ENCODE results near the gene SKI. TPM values are rescaled to one million over a fixed set of nuclear protein-coding genes. Genes with fewer than 3 reads are reported as not detected.
A peak's percentile ranks its signal among the peaks of the same experiment; 100 is the strongest.

SKI gene
- total and polyA plus RNA-seq, 9 of the 15 experiments (the other 6 are each of a cell fraction or from before 2014, with no cell fraction given), result 0.10 to 60.5 (median 4.6) TPM

DNA sequence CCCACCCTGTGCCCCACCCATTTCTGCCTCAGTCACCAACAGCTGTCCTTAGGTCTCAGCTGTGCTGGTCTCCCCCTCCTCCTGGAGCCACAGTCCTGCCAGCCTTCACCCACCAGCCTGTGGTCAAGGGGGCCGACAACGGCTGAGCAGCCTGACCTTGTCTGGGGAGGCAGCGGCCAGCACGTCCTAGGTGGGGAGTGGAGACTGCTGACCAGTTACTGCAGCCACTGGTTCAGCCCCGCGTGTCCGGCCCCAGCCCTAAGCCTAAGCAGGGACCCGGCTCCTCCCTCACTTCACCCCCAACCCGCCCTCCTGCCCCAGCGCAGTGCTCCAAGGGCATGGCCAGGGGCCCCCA is 84.0 kb downstream of the SKI start:
- in situ Hi-C loops (cut with MboI) (no loop called here), intact Hi-C loops (cut with micrococcal nuclease) (loop anchor here (10.0 kb wide), 1 partner anchor 63 kb away; no protein-coding TSS in a partner anchor)
- Histone ChIP-seq H3K9me1 (ENCODE audit: control insufficient read depth, insufficient read depth, low read length) (no peaks in the 10 kb centered on the region), H3K4me2 (ENCODE audit: insufficient read depth, low read length) (no peak overlapping the region), H3K9ac (ENCODE audit: insufficient read depth in 1 of 2, low read depth in 2 of 2, low read length in 2 of 2) (peak overlapping the region in 1 of 2 experiments; percentile 76; a peak in 2 of 4 replicates), H3K4me1 (replicated peaks in 1 of 2; ENCODE audit: control insufficient read depth in 2 of 2, insufficient read depth in 2 of 2, low read length in 2 of 2) (peaks cover 10 to 71% of the 10 kb centered on the region in 2 experiments; a peak in 4 of 5 replicates), H3K27ac (ENCODE audit: extremely low read depth, low read depth, low read length) (no peak overlapping the region), H3K27me3 (ENCODE audit: control insufficient read depth in 2 of 2, insufficient read depth in 2 of 2, low read length in 2 of 2) (no peaks in the 10 kb centered on the region), H3K4me3 (no peak overlapping the region), H3K9me3 (replicated peaks; ENCODE audit: control insufficient read depth, insufficient read depth, low read depth, low read length) (no peaks in the 10 kb centered on the region), H3K79me2 (ENCODE audit: control insufficient read depth, insufficient read depth, low read length) (no peaks in the 10 kb centered on the region), H3K36me3 (ENCODE audit: control insufficient read depth, insufficient read depth, low read length) (peaks cover 32% of the 10 kb centered on the region; the same call in 2 of the 3 replicates), H2AFZ (ENCODE audit: low read depth, low read length) (no peak overlapping the region), H4K20me1 (replicated peaks; ENCODE audit: control insufficient read depth, insufficient read depth, low read length) (no peaks in the 10 kb centered on the region)
- FAIRE-seq (no peak), DNase-seq (ENCODE audit: extremely low read depth in 1 of 4, low spot score in 3 of 4) (peak in 1 of 4 experiments; percentile 35), ATAC-seq (peak; percentile 33)
- ChIA-PET POLR2A (interaction anchor here (0.6 to 0.9 kb wide), 5 partner anchors 13 to 964 kb away, joined by 3 read pairs; no protein-coding TSS in a partner anchor), CTCF (ENCODE audit: low intra/inter-chr PET ratio) (no interaction called here)
- no TSS peak for BruUV-seq (replicated peaks)
- WGBS (ENCODE audit: insufficient coverage, low coverage, missing lambda C conversion rate), result 37% methylated on average over 9 of the region's 10 CpGs
- TF ChIP-seq, protein P1, sequence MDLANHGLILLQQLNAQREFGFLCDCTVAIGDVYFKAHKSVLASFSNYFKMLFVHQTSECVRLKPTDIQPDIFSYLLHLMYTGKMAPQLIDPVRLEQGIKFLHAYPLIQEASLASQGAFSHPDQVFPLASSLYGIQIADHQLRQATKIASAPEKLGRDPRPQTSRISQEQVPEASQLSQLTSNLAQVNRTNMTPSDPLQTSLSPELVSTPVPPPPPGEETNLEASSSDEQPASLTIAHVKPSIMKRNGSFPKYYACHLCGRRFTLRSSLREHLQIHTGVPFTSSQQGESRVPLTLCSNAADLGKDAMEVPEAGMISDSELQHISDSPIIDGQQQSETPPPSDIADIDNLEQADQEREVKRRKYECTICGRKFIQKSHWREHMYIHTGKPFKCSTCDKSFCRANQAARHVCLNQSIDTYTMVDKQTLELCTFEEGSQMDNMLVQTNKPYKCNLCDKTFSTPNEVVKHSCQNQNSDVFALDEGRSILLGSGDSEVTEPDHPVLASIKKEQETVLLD (IDR thresholded peaks at IDR 0.05), result no peak
- TF ChIP-seq ELF4 (CRISPR knock-in tag; IDR thresholded peaks at IDR 0.05), result no peak
- TF ChIP-seq EHMT2 (IDR thresholded peaks at IDR 0.05), result no peak
- TF ChIP-seq HMG20B (CRISPR knock-in tag; IDR thresholded peaks at IDR 0.05), result no peak
- no peak for TF ChIP-seq ZKSCAN1 (IDR thresholded peaks at IDR 0.05; ENCODE audit: low read depth, low read length)
- TF ChIP-seq, protein P2, sequence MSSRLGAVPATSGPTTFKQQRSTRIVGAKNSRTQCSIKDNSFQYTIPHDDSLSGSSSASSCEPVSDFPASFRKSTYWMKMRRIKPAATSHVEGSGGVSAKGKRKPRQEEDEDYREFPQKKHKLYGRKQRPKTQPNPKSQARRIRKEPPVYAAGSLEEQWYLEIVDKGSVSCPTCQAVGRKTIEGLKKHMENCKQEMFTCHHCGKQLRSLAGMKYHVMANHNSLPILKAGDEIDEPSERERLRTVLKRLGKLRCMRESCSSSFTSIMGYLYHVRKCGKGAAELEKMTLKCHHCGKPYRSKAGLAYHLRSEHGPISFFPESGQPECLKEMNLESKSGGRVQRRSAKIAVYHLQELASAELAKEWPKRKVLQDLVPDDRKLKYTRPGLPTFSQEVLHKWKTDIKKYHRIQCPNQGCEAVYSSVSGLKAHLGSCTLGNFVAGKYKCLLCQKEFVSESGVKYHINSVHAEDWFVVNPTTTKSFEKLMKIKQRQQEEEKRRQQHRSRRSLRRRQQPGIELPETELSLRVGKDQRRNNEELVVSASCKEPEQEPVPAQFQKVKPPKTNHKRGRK (tag; IDR thresholded peaks at IDR 0.05), result no peak
- TF ChIP-seq, protein P3, sequence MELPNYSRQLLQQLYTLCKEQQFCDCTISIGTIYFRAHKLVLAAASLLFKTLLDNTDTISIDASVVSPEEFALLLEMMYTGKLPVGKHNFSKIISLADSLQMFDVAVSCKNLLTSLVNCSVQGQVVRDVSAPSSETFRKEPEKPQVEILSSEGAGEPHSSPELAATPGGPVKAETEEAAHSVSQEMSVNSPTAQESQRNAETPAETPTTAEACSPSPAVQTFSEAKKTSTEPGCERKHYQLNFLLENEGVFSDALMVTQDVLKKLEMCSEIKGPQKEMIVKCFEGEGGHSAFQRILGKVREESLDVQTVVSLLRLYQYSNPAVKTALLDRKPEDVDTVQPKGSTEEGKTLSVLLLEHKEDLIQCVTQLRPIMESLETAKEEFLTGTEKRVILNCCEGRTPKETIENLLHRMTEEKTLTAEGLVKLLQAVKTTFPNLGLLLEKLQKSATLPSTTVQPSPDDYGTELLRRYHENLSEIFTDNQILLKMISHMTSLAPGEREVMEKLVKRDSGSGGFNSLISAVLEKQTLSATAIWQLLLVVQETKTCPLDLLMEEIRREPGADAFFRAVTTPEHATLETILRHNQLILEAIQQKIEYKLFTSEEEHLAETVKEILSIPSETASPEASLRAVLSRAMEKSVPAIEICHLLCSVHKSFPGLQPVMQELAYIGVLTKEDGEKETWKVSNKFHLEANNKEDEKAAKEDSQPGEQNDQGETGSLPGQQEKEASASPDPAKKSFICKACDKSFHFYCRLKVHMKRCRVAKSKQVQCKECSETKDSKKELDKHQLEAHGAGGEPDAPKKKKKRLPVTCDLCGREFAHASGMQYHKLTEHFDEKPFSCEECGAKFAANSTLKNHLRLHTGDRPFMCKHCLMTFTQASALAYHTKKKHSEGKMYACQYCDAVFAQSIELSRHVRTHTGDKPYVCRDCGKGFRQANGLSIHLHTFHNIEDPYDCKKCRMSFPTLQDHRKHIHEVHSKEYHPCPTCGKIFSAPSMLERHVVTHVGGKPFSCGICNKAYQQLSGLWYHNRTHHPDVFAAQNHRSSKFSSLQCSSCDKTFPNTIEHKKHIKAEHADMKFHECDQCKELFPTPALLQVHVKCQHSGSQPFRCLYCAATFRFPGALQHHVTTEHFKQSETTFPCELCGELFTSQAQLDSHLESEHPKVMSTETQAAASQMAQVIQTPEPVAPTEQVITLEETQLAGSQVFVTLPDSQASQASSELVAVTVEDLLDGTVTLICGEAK (IDR thresholded peaks at IDR 0.05), result no peak
- TF ChIP-seq, protein P3 (CRISPR knock-in tag; IDR thresholded peaks at IDR 0.05), result no peak
- no peak for TF ChIP-seq ZBTB17 (CRISPR knock-in tag; IDR thresholded peaks at IDR 0.05)
- TF ChIP-seq, protein P4, sequence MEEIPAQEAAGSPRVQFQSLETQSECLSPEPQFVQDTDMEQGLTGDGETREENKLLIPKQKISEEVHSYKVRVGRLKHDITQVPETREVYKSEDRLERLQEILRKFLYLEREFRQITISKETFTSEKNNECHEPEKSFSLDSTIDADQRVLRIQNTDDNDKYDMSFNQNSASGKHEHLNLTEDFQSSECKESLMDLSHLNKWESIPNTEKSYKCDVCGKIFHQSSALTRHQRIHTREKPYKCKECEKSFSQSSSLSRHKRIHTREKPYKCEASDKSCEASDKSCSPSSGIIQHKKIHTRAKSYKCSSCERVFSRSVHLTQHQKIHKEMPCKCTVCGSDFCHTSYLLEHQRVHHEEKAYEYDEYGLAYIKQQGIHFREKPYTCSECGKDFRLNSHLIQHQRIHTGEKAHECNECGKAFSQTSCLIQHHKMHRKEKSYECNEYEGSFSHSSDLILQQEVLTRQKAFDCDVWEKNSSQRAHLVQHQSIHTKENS (CRISPR knock-in tag; IDR thresholded peaks at IDR 0.05), result no peak
- no peak for TF ChIP-seq RNF2 (IDR thresholded peaks at IDR 0.05)

Data from K562 (cell line).